ENCODE measurements around the gene RCN2. TPM values are rescaled to one million over a fixed set of nuclear protein-coding genes. Genes with fewer than 3 reads are reported as not detected.
"Not testable (repeated sequence)": the region's sequence is repeated elsewhere in the genome, so short reads cannot be mapped to it uniquely, and the experiment has no call there.

Gene RCN2, protein sequence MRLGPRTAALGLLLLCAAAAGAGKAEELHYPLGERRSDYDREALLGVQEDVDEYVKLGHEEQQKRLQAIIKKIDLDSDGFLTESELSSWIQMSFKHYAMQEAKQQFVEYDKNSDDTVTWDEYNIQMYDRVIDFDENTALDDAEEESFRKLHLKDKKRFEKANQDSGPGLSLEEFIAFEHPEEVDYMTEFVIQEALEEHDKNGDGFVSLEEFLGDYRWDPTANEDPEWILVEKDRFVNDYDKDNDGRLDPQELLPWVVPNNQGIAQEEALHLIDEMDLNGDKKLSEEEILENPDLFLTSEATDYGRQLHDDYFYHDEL
- 43.5 and 56.6 TPM in 2 replicates for total RNA-seq

GRCh38 chr15:76931397-76932134, at the start of gene RCN2:
Gene RCN2, plus strand, starts transcription at chr15:76931749. Its CDS starts 93 bp downstream, at chr15:76931842.
- DNase-seq (ENCODE audit: low read depth, low spot score) = peak; percentile 73

- DNase-seq (ENCODE audit: low read depth, low spot score) = no peak
These were observed 46.3 kb upstream of the RCN2 start for GRCh38 chr15:76885212-76885611.

- not testable (repeated sequence) for DNase-seq (ENCODE audit: low read depth, low spot score)
These were observed 44.0 kb upstream of the RCN2 start for GRCh38 chr15:76887280-76888141.

- DNase-seq (ENCODE audit: low read depth, low spot score) = not testable (repeated sequence)
These were observed 38.7 kb upstream of the RCN2 start for GRCh38 chr15:76892836-76893235.

DNA sequence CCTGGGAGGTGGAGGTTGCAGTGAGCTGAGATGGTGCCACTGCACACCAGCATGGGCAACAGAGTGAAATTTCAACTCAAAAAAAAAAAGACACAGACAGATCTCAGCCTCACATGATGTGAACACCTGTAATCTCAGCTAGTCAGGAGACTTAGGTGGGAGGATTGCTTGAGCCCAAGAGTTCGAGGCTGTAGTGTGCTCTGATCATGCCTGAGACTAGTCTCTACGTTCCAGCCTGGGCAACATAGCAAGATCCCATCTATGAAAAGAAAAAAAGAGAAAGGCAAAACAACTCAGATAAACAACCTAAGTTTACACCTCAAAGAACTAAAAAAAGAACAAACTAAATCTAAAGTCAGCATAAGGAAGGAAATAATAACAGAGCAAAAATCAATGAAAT, 37.4 kb upstream of the RCN2 start:
- DNase-seq (ENCODE audit: low read depth, low spot score) = no peak

DNA sequence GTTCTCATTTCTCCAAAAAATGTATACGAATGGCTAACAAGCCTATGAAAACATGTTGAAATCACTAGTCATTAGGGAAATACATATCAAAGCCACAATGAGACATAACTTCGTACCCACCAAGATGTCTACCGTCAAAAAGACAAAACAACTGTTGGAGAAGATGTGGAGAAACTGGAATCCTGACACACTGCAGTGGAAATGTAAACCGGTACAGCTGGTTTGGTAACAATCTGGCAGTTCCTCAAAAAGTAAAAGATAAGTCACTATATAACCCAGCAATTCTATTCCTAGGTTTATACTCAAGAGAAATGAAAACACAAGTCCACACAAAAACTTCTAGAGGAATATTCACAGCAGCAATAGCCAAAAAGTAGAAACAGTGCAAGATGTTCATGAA, 33.4 kb upstream of the RCN2 start:
- no peak for DNase-seq (ENCODE audit: low read depth, low spot score)

- not testable (repeated sequence) for DNase-seq (ENCODE audit: low read depth, low spot score)
These were observed 32.2 kb upstream of the RCN2 start for GRCh38 chr15:76899176-76899930.

DNA sequence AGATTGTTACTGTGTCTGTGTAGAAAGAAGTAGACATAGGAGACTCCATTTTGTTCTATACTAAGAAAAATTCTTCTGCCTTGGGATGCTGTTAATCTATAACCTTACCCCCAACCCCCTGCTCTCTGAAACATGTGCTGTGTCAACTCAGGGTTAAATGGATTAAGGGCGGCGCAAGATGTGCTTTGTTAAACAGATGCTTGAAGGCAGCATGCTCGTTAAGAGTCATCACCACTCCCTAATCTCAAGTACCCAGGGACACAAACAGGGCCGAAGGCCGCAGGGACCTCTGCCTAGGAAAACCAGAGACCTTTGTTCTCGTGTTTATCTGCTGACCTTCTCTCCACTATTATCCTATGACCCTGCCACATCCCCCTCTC, 31.6 kb upstream of the RCN2 start:
- not testable (repeated sequence) for DNase-seq (ENCODE audit: low read depth, low spot score)

GRCh38 chr15:76901965-76902364, 29.6 kb upstream of the RCN2 start:
- no peak for DNase-seq (ENCODE audit: low read depth, low spot score)

DNA sequence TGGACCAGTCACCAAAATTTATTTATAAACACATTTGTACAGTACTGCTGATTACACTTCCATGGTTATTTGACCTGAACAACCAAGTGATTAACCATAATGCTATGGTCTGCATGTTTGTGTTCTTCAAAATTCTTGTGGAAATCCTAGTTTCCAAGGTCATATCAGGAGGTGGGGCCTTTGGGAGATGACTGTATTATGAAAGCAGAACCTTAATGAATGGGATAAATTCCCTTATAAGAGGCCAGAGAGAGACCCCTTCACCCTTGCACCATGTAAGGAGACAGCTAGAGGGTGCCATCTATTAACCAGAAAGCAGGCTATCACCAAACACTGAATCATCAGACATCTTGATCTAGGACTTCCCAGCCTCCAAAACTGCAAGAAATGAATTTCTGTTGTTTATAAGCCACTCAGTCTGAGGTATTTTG, 28.3 kb upstream of the RCN2 start:
- DNase-seq (ENCODE audit: low read depth, low spot score) = no peak

GRCh38 chr15:76904461-76905012, 27.0 kb upstream of the RCN2 start:
- no peak for DNase-seq (ENCODE audit: low read depth, low spot score)

GRCh38 chr15:76905013-76905839, 26.3 kb upstream of the RCN2 start, which contains the start of gene SCAPER:
Gene SCAPER, minus strand, starts transcription at chr15:76905340. Its CDS starts 21,523 bp downstream, at chr15:76883817.
- peak; percentile 49 for DNase-seq (ENCODE audit: low read depth, low spot score)

GRCh38 chr15:76905855-76906254, 25.7 kb upstream of the RCN2 start:
- DNase-seq (ENCODE audit: low read depth, low spot score) = no peak

- no peak for DNase-seq (ENCODE audit: low read depth, low spot score)
These were observed 19.1 kb upstream of the RCN2 start for GRCh38 chr15:76912430-76912829.

- DNase-seq (ENCODE audit: low read depth, low spot score) = no peak
These were observed 17.8 kb upstream of the RCN2 start for GRCh38 chr15:76913737-76914136.

DNA sequence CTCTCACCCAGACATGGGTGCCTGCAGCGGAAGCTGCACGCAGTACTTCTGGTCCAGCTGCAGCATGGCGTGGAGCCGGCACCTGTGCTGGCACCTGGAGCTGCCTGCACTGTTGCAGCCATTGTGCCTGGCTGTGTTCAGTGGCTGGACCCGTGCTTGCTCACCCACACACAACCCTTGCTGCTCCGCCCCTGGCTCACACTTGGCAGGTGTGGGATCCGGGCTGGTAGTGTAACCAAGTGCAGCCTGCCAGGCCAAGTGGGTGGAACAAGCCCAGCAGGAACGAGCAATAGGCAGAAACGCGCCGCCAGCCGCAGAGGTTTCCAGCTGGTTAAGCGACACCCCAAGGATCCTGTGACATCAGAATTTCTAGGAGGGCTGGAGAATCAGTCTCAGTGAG, 15.2 kb upstream of the RCN2 start:
- no peak for DNase-seq (ENCODE audit: low read depth, low spot score)

- no peak for DNase-seq (ENCODE audit: low read depth, low spot score)
These were observed 3.3 kb upstream of the RCN2 start for GRCh38 chr15:76928201-76928600.

DNA sequence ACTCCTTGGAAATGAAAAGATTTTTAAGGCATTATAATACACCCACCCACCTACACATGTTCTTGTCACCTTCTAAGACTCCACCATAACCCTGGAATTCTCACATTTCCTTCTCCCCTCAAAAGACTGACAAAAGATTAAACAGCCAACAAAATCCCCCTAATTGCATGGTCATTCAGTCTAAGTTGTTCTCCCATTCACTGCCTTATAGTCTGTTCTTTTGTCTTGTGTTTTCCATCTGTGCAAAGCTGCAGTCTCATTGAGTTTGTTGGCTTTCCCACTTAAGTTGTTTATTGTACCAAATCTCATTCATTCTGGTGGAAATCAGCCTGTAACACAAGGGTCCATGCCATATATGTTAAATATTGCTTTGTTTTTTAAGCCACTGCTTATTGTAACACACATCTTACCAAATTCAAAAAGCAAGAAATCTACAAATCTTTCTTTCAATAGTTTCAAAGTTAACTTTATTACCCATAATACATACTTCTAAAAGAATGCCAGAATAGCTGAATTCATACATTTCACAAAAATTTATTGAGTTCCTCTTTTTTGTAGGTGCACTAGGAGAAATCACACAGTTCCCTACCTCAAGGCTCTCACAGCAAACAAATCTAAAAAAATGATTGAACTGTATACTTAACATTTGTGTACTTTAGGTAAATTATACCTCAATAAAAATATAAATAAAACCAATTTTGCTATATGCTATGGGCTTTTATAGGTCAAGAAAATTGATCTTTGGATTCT, 2.4 kb upstream of the RCN2 start:
- DNase-seq (ENCODE audit: low read depth, low spot score) = no peak

GRCh38 chr15:76930831-76931396, 635 bp upstream of the RCN2 start:
- no peak for DNase-seq (ENCODE audit: low read depth, low spot score)

Measured in pulmonary artery endothelial cell (primary cell).